ENCODE measurements around the gene KCNJ18. TPM values are rescaled to one million over a fixed set of nuclear protein-coding genes. Genes with fewer than 3 reads are reported as not detected.
"Not testable (repeated sequence)": the region's sequence is repeated elsewhere in the genome, so short reads cannot be mapped to it uniquely, and the experiment has no call there.

The KCNJ18 gene
- total RNA-seq, 1 donor from 2014 or later = not detected

DNA sequence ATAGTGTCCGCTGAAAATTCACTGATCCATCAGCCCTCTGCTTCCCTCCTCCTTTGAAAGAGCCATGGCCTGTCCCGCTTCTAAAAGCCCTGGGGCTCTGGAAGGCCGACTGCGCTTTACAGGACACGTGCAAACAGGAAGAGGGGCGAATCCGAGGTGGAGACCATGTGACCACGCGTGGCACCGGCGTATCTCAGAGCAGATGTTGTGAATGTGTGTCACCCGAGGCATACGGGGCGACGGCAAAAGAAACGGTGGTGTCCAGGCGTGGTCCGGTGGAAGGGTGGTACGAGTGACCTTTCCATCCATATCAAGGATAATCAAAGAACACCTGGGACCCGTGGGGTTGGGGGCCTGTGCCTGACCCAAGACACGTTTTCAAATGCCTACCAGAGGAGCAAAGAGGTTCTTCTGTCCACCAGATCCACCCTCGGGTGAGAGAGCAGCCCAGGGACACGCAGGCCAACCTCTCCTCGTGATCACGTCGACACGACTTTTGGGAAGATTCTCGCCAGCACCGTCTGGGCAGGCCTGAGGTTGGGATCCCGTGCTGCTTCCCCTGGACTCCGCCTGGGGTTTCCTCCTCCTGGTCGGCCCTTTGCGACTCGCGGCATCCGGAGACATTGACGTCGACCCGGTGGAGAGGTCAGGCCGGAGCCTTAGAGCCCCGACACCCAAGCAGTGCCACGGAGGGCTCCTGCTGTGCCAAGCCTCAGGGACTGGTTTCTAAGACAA is 7.1 kb upstream of the KCNJ18 start:
- DNase-seq = not testable (repeated sequence)

DNA sequence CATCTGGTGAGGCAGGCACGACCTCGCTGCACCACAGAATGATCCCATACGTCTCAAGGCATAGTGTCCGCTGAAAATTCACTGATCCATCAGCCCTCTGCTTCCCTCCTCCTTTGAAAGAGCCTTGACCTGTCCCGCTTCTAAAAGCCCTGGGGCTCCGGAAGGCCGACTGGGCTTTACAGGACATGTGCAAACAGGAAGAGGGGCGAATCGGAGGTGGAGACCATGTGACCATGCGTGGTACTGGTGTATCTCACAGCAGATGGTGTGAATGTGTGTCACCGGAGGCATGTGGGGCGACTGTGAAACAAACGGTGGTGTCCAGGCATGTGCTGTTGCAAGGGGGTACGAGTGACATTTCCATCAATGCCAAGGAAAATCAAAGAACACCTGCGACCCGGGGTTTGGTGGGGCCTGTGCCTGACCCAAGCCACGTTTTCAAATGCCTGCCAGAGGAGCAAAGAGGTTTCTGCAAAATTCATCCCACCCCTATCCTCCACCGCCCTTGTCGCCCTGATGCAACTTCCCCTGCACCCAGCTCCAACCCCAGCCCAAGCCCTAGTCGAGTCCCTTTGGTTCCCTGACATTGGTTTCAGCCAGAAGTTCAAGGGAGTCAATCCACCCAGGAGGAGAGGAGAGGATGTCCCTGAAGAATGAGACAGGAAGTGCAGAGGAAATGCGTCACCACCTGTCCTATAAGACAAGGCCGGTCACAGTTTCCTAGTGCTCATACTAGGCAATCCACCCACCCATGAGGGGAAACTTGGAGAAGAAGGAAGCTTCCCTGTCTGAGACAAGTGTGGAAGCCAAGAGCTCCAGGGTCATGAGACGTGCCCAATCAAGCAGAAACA is 5.9 kb upstream of the KCNJ18 start:
- DNase-seq = no peak

DNA sequence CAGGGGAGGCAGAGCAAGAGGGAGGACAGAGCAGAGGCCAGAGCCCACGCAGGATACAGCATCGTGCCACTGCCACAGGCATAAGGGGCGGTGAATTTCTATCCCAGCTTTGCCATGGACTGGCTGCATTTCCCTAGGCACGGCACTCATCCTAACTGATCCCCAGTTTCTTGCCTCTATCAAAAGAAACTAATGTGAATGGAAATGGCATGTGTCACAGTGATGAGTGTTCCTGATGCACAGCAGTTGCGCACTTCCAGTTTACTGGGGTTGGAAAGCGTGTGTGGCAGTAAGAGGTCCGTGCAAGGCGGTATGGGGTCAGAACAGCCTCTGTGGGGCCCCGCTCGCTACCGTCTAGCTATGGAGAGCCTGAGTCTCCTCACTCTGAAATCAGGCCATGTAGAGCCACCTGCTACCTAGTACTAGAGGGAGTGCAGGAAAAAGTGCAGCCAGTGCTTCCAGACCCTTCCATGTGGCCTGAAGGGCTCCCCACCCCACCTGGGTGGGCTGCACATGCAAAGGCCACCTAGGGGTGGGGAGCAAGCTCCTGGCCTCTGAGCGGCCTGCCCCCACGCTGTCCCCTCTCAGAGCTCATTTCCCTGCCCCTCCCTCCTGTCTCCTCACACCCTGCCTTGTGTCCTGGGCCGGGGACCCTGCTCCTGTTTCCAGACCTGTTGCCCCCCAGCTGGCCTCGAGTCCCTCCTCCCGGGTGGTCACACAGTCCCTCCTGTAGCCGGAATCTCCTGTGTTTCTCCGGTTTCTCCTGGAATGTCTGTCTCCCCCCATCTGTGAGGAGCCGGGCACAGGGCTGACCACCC is 5.0 kb upstream of the KCNJ18 start:
- no peak for DNase-seq

DNA sequence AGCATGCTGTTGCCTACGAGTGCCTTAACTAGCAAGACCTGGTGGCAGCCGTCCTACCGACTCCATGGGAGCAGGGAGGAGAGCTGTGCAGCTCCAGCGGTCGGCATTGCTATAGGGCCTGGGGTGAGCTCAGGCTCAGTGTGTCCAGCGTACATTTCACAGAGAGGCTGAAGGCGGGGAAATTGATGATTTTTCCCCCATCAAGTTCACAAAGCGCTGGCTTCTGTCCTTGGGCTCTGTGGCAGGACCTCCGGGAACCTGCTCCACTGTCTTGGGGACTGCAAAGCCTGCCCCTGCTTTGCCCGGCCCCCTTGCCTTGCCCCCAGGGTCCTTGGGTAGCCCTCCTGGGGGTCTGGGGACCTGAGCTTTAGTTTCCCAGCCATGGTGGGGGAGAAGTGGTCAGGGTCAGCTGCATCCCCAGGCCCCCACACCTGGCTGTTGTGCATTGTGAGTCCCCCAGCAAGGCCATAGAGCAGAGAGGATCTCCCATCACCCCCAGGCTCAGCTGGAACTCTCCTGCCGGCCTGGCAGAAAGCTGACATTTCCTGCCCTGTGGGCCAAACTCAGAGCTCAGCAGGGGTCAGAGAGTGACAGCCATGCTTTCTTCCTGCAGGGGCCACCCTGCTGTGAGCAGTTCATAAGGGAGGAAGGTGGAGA is 3.9 kb upstream of the KCNJ18 start:
- no peak for DNase-seq

DNA sequence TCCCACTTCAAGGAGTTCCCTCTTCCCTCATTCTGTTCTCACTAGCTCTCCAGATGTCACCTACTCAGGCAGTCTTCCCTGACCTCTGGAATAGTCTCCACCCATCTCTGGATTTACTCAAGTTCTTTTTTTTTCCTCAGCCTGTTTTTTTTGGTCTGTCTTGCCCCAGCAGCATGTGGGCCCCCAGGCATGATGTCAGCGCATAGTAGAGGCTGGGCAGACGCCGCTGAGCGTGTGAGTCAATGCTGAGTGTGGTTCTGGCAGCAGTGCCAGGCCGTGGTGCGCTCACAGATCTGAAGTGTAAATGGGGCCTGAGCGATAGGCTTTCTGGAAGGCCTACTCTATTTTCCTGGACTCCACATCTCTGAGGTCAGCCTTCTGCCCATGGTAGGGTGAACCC is 2.7 kb upstream of the KCNJ18 start:
- DNase-seq = no peak

DNA sequence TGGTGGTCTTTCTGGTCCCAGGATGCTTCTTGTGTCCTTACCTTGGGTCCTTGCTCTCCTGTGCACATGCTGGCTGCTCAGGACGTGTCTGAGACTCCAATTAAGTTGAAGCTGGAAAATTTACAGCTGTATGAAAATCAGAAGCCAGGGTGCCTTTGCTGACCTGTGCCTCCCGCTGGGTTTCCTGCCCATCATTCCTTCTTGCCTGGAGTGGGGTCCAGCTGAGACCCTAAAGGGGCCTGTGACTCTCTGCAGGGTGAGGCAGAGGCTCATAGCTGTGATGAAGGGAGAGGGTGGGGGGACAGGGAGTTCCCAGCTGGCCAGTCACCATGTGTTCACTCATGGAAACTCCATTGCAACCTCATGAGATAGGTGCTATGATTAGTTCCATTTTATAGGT is 1.5 kb upstream of the KCNJ18 start:
- not testable (repeated sequence) for DNase-seq

DNA sequence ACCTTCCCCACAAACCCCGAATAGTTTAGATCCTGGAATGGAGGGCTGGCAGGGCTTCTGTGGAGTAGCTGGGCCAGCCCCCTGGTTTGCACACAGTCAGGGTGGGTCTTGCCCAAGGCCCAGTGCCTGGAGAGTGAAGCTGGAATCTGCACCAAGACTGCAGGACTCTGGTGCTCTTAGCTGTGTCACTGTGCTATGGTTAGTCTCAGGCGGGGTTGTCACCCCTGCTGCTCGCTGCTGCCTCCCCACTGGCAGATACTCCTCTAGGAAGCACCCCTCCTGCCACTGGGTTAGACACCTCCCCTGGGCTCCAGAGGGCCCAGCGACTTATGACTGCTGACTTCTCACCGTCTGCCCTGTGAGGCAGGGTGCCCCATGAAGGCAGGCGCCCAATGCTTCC is 842 bp upstream of the KCNJ18 start:
- not testable (repeated sequence) for DNase-seq

DNA sequence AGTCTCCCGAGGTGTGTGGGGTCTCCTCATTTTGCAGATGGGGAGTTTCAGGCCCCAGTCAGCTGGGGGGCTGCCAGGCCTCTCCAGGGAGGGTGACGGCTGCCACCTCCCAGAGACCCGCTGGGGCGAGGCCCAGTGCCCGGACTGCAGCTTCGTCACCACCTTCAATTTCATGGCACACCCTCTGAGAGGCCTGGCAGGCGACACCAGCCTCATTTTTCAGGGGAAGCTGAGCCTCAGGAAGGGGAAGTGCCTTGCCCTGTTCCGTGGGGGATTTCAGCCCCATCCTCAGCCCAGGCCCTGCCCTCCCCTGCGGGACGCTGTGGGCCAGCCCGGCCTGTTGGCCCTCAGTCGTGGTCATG is 362 bp downstream of the KCNJ18 start:
- DNase-seq = not testable (repeated sequence)

DNA sequence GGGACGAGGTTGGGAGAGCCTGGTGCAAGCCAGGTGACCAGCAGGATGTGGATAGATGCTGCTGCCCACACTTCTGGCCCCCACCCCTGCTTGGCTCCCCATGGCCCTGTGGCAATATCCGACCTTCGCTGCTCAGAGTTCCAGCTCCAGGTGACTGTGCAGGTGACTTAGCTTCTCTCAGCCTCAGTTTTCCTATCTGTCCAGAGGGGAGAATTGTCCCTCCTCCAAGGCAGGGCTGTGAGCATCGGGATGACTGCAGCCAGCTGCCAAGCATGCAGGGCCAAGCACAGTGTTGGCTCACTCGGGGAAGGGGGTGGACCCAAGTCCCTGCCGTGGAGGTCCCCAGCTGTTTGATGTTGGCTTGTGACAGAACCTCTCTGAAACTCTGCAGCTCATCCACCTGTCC is 1.1 kb downstream of the KCNJ18 start:
- not testable (repeated sequence) for DNase-seq

DNA sequence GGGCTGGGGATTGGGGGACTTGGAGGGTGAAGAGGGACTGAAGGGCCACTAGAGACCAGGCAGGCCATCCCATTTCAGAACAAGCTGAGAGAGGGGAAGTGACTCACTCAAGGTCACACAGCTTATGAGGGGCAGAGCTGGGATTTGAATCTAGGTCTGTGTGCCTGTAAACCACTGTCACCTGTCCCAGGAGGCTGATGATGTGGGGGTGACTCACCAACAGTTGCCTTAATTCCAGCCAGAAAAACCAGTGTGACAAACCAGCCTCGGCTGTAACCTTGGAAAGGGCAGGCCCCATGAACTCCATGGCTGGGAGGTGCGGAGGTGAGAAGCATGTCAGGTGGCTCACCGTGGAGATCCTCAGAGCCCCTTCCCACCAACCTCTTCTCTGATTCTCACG is 1.6 kb downstream of the KCNJ18 start:
- not testable (repeated sequence) for DNase-seq

DNA sequence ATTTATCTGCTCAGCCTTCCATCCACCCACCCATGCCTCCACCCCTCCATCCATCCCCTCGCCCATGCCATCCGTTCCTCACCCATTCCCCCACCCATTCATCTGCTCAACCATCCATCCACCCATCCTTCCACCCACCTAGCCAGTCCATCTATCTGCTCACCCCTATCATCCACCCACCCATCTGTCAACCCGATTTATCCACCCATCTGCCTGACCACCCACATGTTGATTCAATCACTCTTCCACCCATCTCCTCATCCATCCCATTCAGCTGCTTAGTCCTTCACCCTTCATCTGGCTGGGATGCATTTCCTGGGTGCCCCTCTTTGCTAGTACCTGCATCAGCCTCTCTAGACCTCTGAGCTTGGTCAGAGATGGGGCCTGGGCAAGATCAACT is 3.9 kb downstream of the KCNJ18 start:
- not testable (repeated sequence) for DNase-seq

DNA sequence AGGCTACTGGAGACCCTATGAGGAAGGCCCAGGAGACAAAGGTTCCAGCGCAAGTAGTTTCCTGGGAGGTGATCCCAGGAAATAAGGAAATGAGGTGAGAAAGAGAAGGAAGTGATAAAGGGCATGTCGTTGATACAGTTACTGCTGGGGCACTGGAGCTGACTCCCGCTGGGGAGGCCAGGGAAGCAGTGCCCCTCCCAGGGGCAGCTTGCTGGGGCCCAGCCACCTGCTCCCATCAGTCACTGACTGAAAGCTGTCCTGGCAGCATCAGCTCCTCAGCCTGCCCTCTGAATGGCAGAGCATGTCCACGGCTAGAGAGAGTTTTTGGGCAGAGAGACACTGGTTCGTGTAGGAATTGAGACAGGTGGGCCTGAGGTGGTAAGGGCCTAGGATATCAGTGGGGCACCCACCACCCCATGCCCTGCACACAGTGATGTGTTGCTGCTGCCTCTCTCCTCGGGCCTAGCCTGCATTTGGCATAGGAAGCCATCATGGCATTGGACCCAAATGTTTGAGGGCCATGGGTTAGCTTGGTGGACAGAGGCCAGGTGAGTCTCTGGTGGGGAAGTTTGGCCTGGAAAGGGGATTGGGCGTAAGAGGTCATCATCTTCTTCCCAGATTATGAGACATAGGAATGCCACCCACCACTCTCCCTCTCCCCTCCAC is 4.7 kb downstream of the KCNJ18 start:
- not testable (repeated sequence) for DNase-seq

DNA sequence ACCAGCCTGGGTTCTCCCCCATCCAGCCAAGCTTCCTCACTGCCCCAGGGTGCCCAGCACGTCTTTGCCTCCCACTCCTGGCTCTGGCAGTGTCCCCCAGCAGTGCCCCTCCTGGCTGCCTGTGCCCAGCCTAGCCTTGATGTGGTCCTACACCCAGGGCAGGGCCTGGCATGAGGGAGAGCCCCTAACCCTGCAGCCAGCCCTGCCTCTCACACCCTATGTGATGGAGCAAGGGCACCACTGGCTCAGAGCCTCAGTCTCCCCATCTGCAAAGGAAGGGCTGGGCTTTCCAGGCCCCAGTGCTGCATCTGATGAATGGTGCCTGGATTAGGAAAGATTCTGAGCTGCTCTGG is 5.2 kb downstream of the KCNJ18 start:
- not testable (repeated sequence) for DNase-seq

DNA sequence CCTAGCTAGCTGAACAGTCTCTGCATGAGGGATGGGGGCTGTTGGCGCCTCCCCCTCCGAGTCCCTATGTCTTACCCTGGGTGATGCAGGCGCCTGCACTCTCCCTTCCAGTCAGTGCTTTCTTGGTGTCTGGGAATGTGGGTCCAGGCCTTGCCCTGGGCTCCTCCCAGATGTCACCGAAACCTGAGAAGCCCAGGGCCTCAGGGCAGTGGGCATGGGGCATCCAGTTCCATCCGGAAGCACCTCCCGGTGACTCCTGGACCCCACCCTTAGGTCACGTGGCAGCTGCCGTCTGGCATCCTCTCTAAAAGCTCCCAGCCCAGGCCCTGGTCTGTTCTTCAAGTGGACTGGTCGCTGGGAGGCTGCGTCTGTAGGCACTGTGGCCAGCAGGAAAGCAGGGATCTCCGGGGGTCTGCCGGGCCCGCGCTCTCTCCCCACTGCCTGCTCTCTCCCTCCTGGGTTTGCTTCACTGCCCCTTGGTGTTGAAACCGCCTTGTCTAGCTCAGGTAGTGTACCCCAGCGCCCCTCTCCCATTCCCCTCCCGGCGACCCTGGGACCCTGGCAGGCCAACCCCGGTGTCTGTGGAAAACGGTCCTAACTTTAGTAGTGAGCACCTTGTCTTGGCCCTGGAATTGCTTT is 6.2 kb downstream of the KCNJ18 start:
- not testable (repeated sequence) for DNase-seq

DNA sequence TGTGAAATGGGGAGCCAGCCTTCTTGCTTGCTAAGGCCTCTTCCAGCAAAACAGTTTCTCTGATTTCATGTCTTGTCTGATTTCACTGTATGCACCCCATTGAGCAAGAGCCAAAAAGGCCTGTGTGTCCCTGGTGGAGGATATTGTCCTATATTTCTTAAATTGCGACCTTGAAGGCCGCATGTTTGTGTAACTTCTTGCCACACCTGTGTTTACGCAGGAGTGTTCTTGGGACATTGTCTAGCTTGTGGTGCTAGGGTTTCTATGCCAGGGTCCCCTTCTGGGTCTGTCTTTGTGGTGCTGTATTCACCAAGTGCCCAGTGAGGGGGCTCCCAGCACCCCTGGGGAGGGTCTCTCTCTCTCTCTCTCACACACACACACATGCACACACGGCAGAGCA is 6.8 kb downstream of the KCNJ18 start:
- DNase-seq = not testable (repeated sequence)

DNA sequence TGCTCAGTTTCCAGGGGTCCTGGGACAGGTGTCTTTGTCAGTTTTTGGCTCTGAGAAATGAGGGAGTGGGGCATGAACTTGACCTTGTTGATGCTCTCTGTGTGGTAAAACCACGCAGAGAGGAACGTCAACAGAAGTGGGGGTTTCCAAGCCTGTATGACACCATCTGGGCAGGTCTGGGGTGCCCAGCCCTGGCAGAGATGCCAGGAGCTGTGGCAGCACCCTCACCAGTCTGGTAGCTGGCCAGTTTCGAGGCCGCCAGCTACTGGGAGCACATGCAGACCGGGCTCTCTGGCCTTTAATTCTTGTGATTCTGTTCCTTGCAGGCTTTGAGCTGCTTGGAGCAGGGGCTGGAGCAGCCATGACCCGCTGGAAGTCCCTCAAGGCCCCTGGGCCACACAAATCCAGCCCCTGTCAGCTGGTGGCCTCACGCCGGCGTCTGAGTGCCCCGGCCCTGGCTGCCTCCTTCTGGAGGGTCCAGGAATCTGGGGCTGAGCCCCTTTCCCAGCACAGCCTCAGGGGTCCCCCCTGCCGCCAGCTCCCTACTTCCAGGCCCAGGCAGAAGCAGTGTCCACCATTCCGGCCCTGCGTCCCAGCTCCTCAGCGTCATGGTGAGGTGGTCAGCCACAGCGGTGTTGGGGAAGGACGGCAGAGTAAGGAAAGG is 7.4 kb downstream of the KCNJ18 start:
- not testable (repeated sequence) for DNase-seq

DNA sequence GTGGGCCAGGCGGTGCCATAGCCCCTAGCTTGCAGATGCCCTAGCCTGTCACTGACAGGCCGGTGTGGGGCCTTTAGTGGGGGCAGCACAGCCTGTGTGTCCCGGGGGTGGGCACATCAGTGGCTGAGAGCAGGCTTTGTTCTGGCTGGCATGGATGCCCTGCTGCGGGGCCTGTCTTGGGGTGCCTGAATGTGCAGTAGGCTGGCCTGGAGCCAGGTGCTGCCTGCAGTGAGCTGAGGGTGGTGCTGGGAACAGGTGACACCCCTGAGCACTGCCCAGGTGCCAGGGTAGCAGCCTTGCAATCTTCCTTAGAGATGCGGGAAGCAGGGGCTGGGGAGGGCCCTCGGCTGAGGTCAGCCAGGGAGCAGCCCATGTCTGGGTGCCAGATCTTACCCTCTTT is 8.8 kb downstream of the KCNJ18 start:
- not testable (repeated sequence) for DNase-seq

DNA sequence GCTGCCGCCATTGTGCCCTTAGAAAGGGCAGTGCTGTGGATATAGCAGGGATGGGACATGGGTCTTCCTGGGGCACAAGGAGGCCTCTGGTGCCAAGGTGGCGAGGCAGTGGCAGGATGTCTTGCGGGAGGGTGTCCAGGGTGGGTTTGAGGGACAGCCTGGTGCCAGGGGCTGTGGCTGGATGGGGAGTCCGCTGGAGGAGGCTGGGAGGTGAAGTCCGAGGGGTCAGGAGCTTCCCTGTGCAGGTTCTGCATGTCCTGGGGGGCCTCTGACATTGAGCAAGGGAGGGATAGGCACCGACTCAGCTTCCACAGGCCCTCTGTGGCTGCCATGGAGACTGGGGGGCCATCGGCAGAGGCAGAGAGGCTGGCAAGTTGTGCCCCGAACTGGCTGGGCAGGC is 9.7 kb downstream of the KCNJ18 start:
- not testable (repeated sequence) for DNase-seq

DNA sequence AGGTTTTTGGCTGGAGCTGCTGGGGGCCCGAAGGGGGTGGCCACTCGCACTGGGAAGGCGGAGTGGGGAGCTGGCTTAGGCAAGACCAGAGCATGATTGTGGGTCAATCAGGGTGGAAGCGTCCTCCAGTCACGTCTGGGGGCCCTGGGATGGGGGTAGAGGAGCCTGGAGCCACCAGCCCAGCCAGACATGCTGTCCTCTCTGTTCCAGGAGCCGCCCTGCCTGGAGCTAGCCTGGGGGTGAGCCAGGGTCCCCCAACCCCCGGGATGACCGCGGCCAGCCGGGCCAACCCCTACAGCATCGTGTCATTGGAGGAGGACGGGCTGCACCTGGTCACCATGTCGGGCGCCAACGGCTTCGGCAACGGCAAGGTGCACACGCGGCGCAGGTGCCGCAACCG is 10.2 kb downstream of the KCNJ18 start:
- DNase-seq = not testable (repeated sequence)

DNA sequence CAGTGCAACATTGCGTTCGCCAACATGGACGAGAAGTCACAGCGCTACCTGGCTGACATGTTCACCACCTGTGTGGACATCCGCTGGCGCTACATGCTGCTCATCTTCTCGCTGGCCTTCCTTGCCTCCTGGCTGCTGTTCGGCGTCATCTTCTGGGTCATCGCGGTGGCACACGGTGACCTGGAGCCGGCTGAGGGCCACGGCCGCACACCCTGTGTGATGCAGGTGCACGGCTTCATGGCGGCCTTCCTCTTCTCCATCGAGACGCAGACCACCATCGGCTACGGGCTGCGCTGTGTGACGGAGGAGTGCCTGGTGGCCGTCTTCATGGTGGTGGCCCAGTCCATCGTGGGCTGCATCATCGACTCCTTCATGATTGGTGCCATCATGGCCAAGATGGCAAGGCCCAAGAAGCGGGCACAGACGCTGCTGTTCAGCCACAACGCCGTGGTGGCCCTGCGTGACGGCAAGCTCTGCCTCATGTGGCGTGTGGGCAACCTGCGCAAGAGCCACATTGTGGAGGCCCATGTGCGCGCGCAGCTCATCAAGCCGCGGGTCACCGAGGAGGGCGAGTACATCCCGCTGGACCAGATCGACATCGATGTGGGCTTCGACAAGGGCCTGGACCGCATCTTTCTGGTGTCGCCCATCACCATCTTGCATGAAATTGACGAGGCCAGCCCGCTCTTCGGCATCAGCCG is 10.8 kb downstream of the KCNJ18 start:
- not testable (repeated sequence) for DNase-seq
